Heart left ventricle (tissue), 16 donors: ENCODE results near the gene RXRB. TPM values are rescaled to one million over a fixed set of nuclear protein-coding genes. Genes with fewer than 3 reads are reported as not detected.

Source experiments
- ATAC-seq, 4 donors: fragments of 200-7000 bp; cut with Tn5 transposase; one replicate each; pipeline ENCODE4 v1.9.1; 2020 to 2022; ENCODE audit warnings: moderate library complexity in 4 of 4, mild to moderate bottlenecking in 3 of 4, moderate number of reproducible peaks in 1 of 4
- DNase-seq, 5 donors: peaks; one replicate each; pipeline ENCODE4 v3.0.0-alpha.2; 2020
- H3K27ac ChIP-seq, 12 donors: fragments of 200-600 bp; sonication (generic) in 4 of 12; one replicate each; pipeline versions ENCODE4 v1.5.0 to v1.8.0; 2016 to 2022; ENCODE audit warnings: mild to moderate bottlenecking in 2 of 12
- H3K27me3 ChIP-seq, 9 donors: fragments of 200-600 bp; sonication (generic) in 2 of 9; one replicate each; pipeline versions ENCODE4 v1.5.1 to v1.8.0; 2016 to 2022; ENCODE audit warnings: mild to moderate bottlenecking in 3 of 9
- H3K36me3 ChIP-seq, 9 donors: fragments of 200-600 bp; sonication (generic) in 2 of 9; one replicate each; pipeline versions ENCODE4 v1.5.0 to v1.8.0; 2018 to 2022; ENCODE audit warnings: mild to moderate bottlenecking in 2 of 9
- H3K4me1 ChIP-seq, 12 donors: fragments of 200-600 bp; sonication (generic) in 4 of 12; one replicate each; pipeline versions ENCODE4 v1.5.0 to v1.8.0; 2016 to 2022; ENCODE audit warnings: mild to moderate bottlenecking in 3 of 12
- H3K4me3 ChIP-seq, 12 donors: fragments of 200-600 bp; sonication (generic) in 4 of 12; one replicate each; pipeline versions ENCODE4 v1.5.0 to v1.8.0; 2017 to 2022; ENCODE audit warnings: mild to moderate bottlenecking in 9 of 12, moderate library complexity in 4 of 12
- H3K9me3 ChIP-seq, 12 donors: fragments of 200-600 bp; sonication (generic) in 4 of 12; one replicate each; pipeline versions ENCODE4 v1.5.0 to v1.8.0; 2016 to 2022; ENCODE audit warnings: mild to moderate bottlenecking in 1 of 12
- POLR2A ChIP-seq, 2 donors: fragments of 450-650 bp; IDR thresholded peaks; one replicate each; pipeline ENCODE4 v1.6.1; 2017; ENCODE audit warnings: antibody characterized with exemption in 2 of 2, mild to moderate bottlenecking in 2 of 2, moderate library complexity in 2 of 2
- WGBS, 4 donors: extraction: QIAGEN DNeasy Blood & Tissue Kit in 2 of 4; methylation state at CpG; one replicate each; pipeline versions ENCODE4 v1.1.5 to v1.1.7; 2013 to 2018; 5-methylcytosine and 5-hydroxymethylcytosine counted together
- intact Hi-C, 10 donors: fragments of 100-400 bp; cut with DNase I; formaldehyde crosslinking; loops; one replicate each; pipeline versions ENCODE4 v1.11.1 to v1.14.2; 2022
- polyA plus RNA-seq, 2 donors: library from polyadenylated mRNA; stranded (reverse); fragments of 200-250 nt; gene quantifications; one replicate each; pipeline ENCODE4 v1.2.3, GENCODE V29; 2013
- total RNA-seq, 9 donors: library from RNA; depleted of rRNA in 2 of 9; stranded (reverse); fragments of >200 nt in 2 of 9; fragmentation: NEBNext Ultra II Directional in 3 of 9; extraction: Animal tissue kit (Norgen Biotek cat#: 25700) in 3 of 9; gene quantifications; one replicate each; pipeline versions ENCODE4 v1.1.0 to v1.2.4, GENCODE V29; 2016 to 2023
- TF ChIP-seq, protein P1 (sequence below), 12 donors: fragments of 200-600 bp; sonication (generic) in 4 of 12; IDR thresholded peaks; one replicate each; pipeline versions ENCODE4 v1.5.0 to v1.8.0; 2018 to 2022; ENCODE audit warnings: antibody characterized with exemption in 12 of 12, mild to moderate bottlenecking in 5 of 12
- donor health status: ischemic (EF 13 %, LVEDD 7.1; RV severe dilation, severe dysfunction).
- donor health status: healthy with polysubstance abuse.
- donor health status: DM: no; HTN: yes; CAD: no.
- donor health status: DM: no; HTN: no; CAD: no.
- donor health status: ischemic (EF 25% LVEDD 6.9; RV normal size, moderate dysfunction).
- donor health status: ischemic (EF 25% LVEDD 5.7; RV mildly dilated, moderate dysfunction).
- donor health status: healthy.
- donor health status: DM: yes; HTN: yes; CAD: no.
- donor health status: ischemic (EF 35%, LVEDD 5.7; RV mildly dilated, moderate dysfunction).
- donor health status: nonischemic (EF 11% LVEDD 7.7; RV severe dilation, severe dysfunction).
- donor health status: DM: yes; HTN: yes; CAD: no.
- donor health status: PGD.
- donor health status: ischemic (EF 29% LVEDD 5.4; RV normal size, mild dysfunction).
- donor health status: nonischemic (EF 23%, LVEDD 6.1; RV moderate dilation, normal function).

The RXRB gene
- total and polyA plus RNA-seq, 11 donors, result 20.7 to 39.6 (median 29.8) TPM

DNA sequence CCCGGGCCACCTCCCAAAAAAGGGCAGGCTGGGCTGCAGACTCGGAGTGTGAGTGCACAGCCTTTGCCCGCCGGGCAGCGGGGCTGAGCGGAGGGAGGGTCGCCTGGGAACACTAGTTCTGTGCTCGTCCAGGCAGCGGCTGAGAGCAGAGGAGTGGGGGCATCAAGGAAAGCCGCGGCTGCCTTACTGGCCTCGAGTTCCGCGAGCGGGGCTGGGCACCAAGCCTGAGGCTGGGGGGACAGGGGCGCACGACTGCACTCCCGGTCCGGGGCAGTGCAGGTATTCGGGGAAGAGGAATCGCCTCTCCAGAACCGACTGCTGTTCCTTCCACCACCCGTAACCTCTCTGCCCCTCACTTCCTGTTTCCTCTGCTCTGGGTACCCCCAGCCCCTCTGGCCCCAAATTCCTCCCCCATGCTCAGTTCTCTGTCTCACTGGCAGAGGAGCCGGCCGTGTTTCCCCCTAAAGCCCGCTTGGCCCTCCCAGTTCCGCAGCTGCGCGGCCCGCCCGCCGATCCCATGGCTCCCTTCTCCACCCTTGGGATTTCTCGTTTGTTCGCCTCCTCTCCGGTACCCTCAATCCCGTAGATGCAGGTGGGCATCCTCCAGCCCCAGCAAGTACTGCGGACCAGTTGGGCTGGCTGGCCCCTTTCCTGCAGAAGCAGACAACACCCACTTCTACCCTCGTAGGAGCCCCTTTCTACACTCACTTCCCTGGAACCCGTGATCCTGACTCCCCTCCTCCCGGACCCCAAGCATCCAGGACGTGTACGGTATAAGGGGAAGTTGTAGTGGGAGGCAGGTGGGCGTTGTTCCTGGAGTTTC is 12.9 kb upstream of the RXRB start:
- ATAC-seq, result peak; percentile 21 to 65 (median 36)
- Histone ChIP-seq H3K9me3 (no peaks in the 10 kb centered on the region), H3K27ac (peak overlapping the region in 8 of 12 donors; percentile 5 to 66 (median 38)), H3K36me3 (peaks cover 0 to 25% (median 17%) of the 10 kb centered on the region in 9 donors), H3K4me3 (peak overlapping the region; percentile 21 to 67 (median 56)), H3K27me3 (peaks cover 0 to 5% (median 0%) of the 10 kb centered on the region in 9 donors), H3K4me1 (peaks cover 0 to 29% (median 17%) of the 10 kb centered on the region in 12 donors)
- intact Hi-C loops, result loop anchor here in 2 of 10 donors (5.0 kb wide), 1 partner anchor 34 kb away; no protein-coding TSS in a partner anchor
- peak in 3 of 5 donors; percentile 46 to 70 (median 49) for DNase-seq
- 0 to 1% (median 1%) methylated on average over 43 of the region's 43 CpGs for WGBS, 4 donors
- TF ChIP-seq, protein P1, sequence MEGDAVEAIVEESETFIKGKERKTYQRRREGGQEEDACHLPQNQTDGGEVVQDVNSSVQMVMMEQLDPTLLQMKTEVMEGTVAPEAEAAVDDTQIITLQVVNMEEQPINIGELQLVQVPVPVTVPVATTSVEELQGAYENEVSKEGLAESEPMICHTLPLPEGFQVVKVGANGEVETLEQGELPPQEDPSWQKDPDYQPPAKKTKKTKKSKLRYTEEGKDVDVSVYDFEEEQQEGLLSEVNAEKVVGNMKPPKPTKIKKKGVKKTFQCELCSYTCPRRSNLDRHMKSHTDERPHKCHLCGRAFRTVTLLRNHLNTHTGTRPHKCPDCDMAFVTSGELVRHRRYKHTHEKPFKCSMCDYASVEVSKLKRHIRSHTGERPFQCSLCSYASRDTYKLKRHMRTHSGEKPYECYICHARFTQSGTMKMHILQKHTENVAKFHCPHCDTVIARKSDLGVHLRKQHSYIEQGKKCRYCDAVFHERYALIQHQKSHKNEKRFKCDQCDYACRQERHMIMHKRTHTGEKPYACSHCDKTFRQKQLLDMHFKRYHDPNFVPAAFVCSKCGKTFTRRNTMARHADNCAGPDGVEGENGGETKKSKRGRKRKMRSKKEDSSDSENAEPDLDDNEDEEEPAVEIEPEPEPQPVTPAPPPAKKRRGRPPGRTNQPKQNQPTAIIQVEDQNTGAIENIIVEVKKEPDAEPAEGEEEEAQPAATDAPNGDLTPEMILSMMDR (IDR thresholded peaks at IDR 0.05), result no peak
- no peak for TF ChIP-seq POLR2A (IDR thresholded peaks at IDR 0.05)

DNA sequence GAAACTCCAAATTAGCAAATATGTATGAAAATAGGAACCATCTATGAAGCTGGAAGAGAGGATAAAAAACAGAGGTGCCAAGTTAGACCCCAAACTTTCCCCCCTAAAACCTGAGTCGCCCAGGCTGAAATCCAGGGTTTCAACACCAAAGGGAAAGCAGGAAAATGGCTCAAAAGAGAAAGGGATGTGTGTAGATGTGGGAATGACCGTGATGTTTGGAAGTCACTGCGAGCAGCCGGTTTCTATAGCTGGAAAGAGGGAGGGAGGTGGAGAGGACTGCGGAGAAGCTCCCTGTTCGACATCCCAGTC is 12.3 kb upstream of the RXRB start:
- Histone ChIP-seq H3K27me3 (peaks cover 0 to 5% (median 0%) of the 10 kb centered on the region in 9 donors), H3K36me3 (peaks cover 0 to 25% (median 17%) of the 10 kb centered on the region in 9 donors), H3K9me3 (no peaks in the 10 kb centered on the region), H3K4me3 (peak overlapping the region; percentile 21 to 67 (median 56)), H3K4me1 (peaks cover 0 to 31% (median 17%) of the 10 kb centered on the region in 12 donors), H3K27ac (peak overlapping the region in 6 of 12 donors; percentile 10 to 66 (median 46))
- DNase-seq (no peak), ATAC-seq (no peak)
- TF ChIP-seq, protein P1 (IDR thresholded peaks at IDR 0.05), result no peak
- no peak for TF ChIP-seq POLR2A (IDR thresholded peaks at IDR 0.05)
- intact Hi-C loops, result loop anchor here in 2 of 10 donors (5.0 kb wide), 1 partner anchor 34 kb away; no protein-coding TSS in a partner anchor
- WGBS, 4 donors, result 1 to 6% (median 4%) methylated on average over 6 of the region's 6 CpGs

DNA sequence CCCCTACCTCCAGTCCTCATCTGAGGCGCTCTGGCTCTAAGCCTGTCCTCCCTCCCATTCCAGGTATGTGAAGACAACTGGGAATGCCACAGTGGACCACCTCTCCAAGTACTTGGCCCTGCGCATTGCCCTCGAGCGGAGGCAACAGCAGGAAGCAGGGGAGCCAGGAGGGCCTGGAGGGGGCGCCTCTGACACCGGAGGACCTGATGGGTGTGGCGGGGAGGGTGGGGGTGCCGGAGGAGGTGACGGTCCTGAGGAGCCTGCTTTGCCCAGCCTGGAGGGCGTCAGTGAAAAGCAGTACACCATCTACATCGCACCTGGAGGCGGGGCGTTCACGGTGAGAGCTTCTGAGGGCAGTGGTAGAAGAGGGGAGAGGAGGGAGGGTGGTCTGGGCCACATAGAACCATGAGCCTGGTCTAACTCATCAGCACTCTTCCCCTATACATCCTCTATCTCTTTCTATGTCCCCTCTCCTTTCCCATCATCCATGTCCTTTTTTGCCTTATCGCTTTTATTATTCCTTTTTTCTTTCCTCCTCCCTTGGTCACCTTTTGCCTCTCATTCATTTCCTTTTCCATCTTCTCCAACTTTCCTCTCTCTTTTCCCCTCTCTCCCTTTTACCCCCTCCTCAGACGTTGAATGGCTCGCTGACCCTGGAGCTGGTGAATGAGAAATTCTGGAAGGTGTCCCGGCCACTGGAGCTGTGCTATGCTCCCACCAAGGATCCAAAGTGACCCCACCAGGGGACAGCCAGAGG is 11.4 kb upstream of the RXRB start:
- TF ChIP-seq, protein P1 (IDR thresholded peaks at IDR 0.05), result no peak
- TF ChIP-seq POLR2A (IDR thresholded peaks at IDR 0.05), result no peak
- DNase-seq (no peak), ATAC-seq (no peak)
- peaks cover 0 to 25% (median 17%) of the 10 kb centered on the region in 9 donors for H3K36me3 ChIP-seq
- peaks cover 0 to 38% (median 23%) of the 10 kb centered on the region in 12 donors for H3K4me1 ChIP-seq
- peaks cover 0 to 5% (median 0%) of the 10 kb centered on the region in 9 donors for H3K27me3 ChIP-seq
- no peak overlapping the region for H3K27ac ChIP-seq
- intact Hi-C loops, result loop anchor here in 2 of 10 donors (5.0 kb wide), 1 partner anchor 35 kb away; no protein-coding TSS in a partner anchor
- 82 to 91% (median 85%) methylated on average over 18 of the region's 18 CpGs for WGBS, 4 donors
- no peaks in the 10 kb centered on the region for H3K9me3 ChIP-seq
- no peak overlapping the region for H3K4me3 ChIP-seq
